Transverse colon (tissue), 4 donors: Measurements from ENCODE around the gene POLRMT. TPM values are rescaled to one million over a fixed set of nuclear protein-coding genes. Genes with fewer than 3 reads are reported as not detected.

Experiments
- DNase-seq: peaks from one replicate; pipeline ENCODE4 v3.0.0-alpha.2; 2019
- H3K27ac ChIP-seq, 4 donors: fragments of 200-600 bp; sonication (generic); 2 replicates each; pipeline ENCODE4 v1.5.1; 2016 to 2018; ENCODE audit warnings: inconsistent platforms in 4 of 4
- H3K27me3 ChIP-seq: fragments of 200-600 bp; sonication (generic); 2 replicates; pipeline ENCODE4 v1.5.1; 2017; ENCODE audit warnings: inconsistent platforms
- H3K36me3 ChIP-seq, 4 donors: fragments of 200-600 bp; sonication (generic); 2 replicates each; pipeline ENCODE4 v1.5.1; 2017 to 2019; ENCODE audit warnings: inconsistent platforms in 4 of 4
- H3K4me1 ChIP-seq, 4 donors: fragments of 200-600 bp; sonication (generic); 2 replicates each; pipeline ENCODE4 v1.5.1; 2017 to 2020; ENCODE audit warnings: inconsistent platforms in 4 of 4
- H3K4me3 ChIP-seq, 4 donors: fragments of 200-600 bp; sonication (generic); 1 replicate in 1 of 4; 2 replicates in 3 of 4; pipeline versions ENCODE4 v1.5.1 to v1.6.1; 2017 to 2019; ENCODE audit warnings: inconsistent platforms in 4 of 4
- H3K9me3 ChIP-seq, 2 donors: fragments of 200-600 bp; sonication (generic); 2 replicates each; pipeline ENCODE4 v1.5.1; 2017 to 2019; ENCODE audit warnings: inconsistent platforms in 2 of 2
- CTCF ChIP-seq, 5 experiments: fragments of 200-600 bp in 3 of 5; fragments of 450-650 bp in 2 of 5; sonication (generic) in 3 of 5; IDR thresholded peaks; 1 replicate in 2 of 5; 2 replicates in 3 of 5; pipeline ENCODE4 v1.5.1; 2016 to 2017; ENCODE audit warnings: antibody characterized with exemption in 5 of 5, inconsistent platforms in 3 of 5, mild to moderate bottlenecking in 2 of 5, moderate library complexity in 1 of 5
- EP300 ChIP-seq: sonication (generic); formaldehyde crosslinking; IDR thresholded peaks from one replicate; pipeline ENCODE4 v1.6.1; 2017; ENCODE audit warnings: antibody characterized with exemption, low read depth
- POLR2A ChIP-seq: fragments of 450-650 bp; IDR thresholded peaks from one replicate; pipeline ENCODE4 v1.6.1; 2016; ENCODE audit warnings: antibody characterized with exemption, mild to moderate bottlenecking, moderate library complexity
- POLR2AphosphoS5 ChIP-seq, 3 donors: sonication (generic); formaldehyde crosslinking; IDR thresholded peaks; one replicate each; pipeline ENCODE4 v1.6.1; 2016; ENCODE audit warnings: antibody characterized with exemption in 3 of 3
- WGBS, 2 donors: methylation state at CpG; one replicate each; pipeline ENCODE4 v1.1.5; 2018; ENCODE audit warnings: low coverage in 1 of 2; 5-methylcytosine and 5-hydroxymethylcytosine counted together
- in situ Hi-C, 4 donors: fragments of 200-750 bp; cut with MboI; loops; one replicate each; pipeline versions ENCODE4 v1.15.0 to v1.15.1; 2017; ENCODE audit warnings: low sequenced_read_pairs in 3 of 4, low pct_ligation_motif_present in 1 of 4, low pct_unique_long_range_greater_than_20kb in 1 of 4
- intact Hi-C: fragments of 100-400 bp; cut with DNase I; formaldehyde crosslinking; loops from one replicate; pipeline ENCODE4 v1.15.1; 2023; ENCODE audit warnings: low total_unique reads
- total RNA-seq, 4 donors: library from RNA; depleted of rRNA; stranded (reverse); fragments of >200 nt; gene quantifications; one replicate each; pipeline ENCODE4 v1.1.0, GENCODE V29; 2016

POLRMT gene
- total RNA-seq, 4 donors from 2014 or later: 45.9 to 114 (median 63.9) TPM

- intact Hi-C loops (loop anchor here (5.0 kb wide), 1 partner anchor 43 kb away; the partner anchor contains the start of gene CDC34), in situ Hi-C loops (no loop called here)
- peak overlapping the region; percentile 60 to 97 (median 86) for H3K27ac ChIP-seq
- H3K36me3 ChIP-seq: no peaks in the 10 kb centered on the region
- H3K4me3 ChIP-seq: peak overlapping the region; percentile 28 to 100 (median 98)
- no peaks in the 10 kb centered on the region for H3K27me3 ChIP-seq
- H3K9me3 ChIP-seq: no peaks in the 10 kb centered on the region
- 34% methylated on average over 22 of the region's 32 CpGs; no CpG with 5 or more reads in 1 of the 2 donors for WGBS, 2 donors
- TF ChIP-seq EP300: no peak
- TF ChIP-seq POLR2AphosphoS5 (IDR thresholded peaks at IDR 0.05): no peak
- TF ChIP-seq CTCF (IDR thresholded peaks at IDR 0.05): no peak
- TF ChIP-seq POLR2A: no peak
- DNase-seq: no peak
- peaks cover 21 to 53% (median 46%) of the 10 kb centered on the region in 4 donors for H3K4me1 ChIP-seq
Observed at GRCh38 chr19:574658-575526, 58.4 kb downstream of the POLRMT start.

- WGBS, 2 donors: 1% methylated on average over 15 of the region's 15 CpGs; no CpG with 5 or more reads in 1 of the 2 donors
- peak overlapping the region; percentile 87 to 100 (median 98) for H3K4me3 ChIP-seq
- no peaks in the 10 kb centered on the region for H3K27me3 ChIP-seq
- H3K27ac ChIP-seq: peak overlapping the region; percentile 92 to 99 (median 96)
- DNase-seq: no peak
- TF ChIP-seq POLR2AphosphoS5 (IDR thresholded peaks at IDR 0.05): peak in 1 of 3 donors; percentile 22
- TF ChIP-seq CTCF (IDR thresholded peaks at IDR 0.05): no peak
- in situ Hi-C loops (no loop called here), intact Hi-C loops (loop anchor here (5.0 kb wide), 1 partner anchor 41 kb away; the partner anchor contains the start of gene CDC34)
- no peaks in the 10 kb centered on the region for H3K36me3 ChIP-seq
- peaks cover 21 to 53% (median 46%) of the 10 kb centered on the region in 4 donors for H3K4me1 ChIP-seq
- H3K9me3 ChIP-seq: no peaks in the 10 kb centered on the region
Observed at GRCh38 chr19:573519-573825, 59.9 kb downstream of the POLRMT start.

GRCh38 chr19:572743-573518 is 60.4 kb downstream of the POLRMT start:
- DNase-seq: peak; percentile 64
- peaks cover 21 to 53% (median 46%) of the 10 kb centered on the region in 4 donors for H3K4me1 ChIP-seq
- intact Hi-C loops: loop anchor here (5.0 kb wide), 1 partner anchor 41 kb away; the partner anchor contains the start of gene CDC34
- TF ChIP-seq POLR2A (no peak), CTCF (IDR thresholded peaks at IDR 0.05) (peak in 1 of 5 experiments; percentile 27)
- peak overlapping the region; percentile 87 to 100 (median 98) for H3K4me3 ChIP-seq
- no peaks in the 10 kb centered on the region for H3K36me3 ChIP-seq
- H3K27me3 ChIP-seq: no peaks in the 10 kb centered on the region
- H3K27ac ChIP-seq: peak overlapping the region; percentile 92 to 99 (median 96)
- 0% methylated on average over 49 of the region's 55 CpGs; no CpG with 5 or more reads in 1 of the 2 donors for WGBS, 2 donors
- in situ Hi-C loops: no loop called here
- H3K9me3 ChIP-seq: no peaks in the 10 kb centered on the region

GRCh38 chr19:572140-572742 is 61.1 kb downstream of the POLRMT start, which contains the start of gene BSG:
TSS of gene BSG (plus strand) at chr19:572596. CDS start at chr19:572635, 39 bp downstream.
- Histone ChIP-seq H3K27ac (peak within 1 kb of the TSS; percentile 92 to 99 (median 96)), H3K27me3 (no peaks in the 10 kb centered on the region), H3K36me3 (no peaks in the 10 kb centered on the region), H3K4me1 (peaks cover 21 to 52% (median 46%) of the 10 kb centered on the region in 4 donors), H3K4me3 (peak within 1 kb of the TSS; percentile 87 to 100 (median 98)), H3K9me3 (no peaks in the 10 kb centered on the region)
- WGBS, 2 donors: 0% methylated on average over 10 to 77 of the region's 79 CpGs
- intact Hi-C loops (loop anchor here (5.0 kb wide), 1 partner anchor 40 kb away; the partner anchor contains the start of gene CDC34), in situ Hi-C loops (no loop called here)
- DNase-seq: peak; percentile 99
- TF ChIP-seq CTCF (IDR thresholded peaks at IDR 0.05): no peak
- TF ChIP-seq EP300: no peak
- peak; percentile 98 for TF ChIP-seq POLR2AphosphoS5 (IDR thresholded peaks at IDR 0.05)
- peak; percentile 96 for TF ChIP-seq POLR2A
